ENCODE measurements around the gene GRHPR. TPM values are rescaled to one million over a fixed set of nuclear protein-coding genes. Genes with fewer than 3 reads are reported as not detected.

GRHPR gene
- total and polyA plus RNA-seq, 2 donors from 2014 or later = 101 to 257 TPM

GRCh38 chr9:37379835-37380234, 42.7 kb upstream of the GRHPR start:
- H3K9ac ChIP-seq (ENCODE audit: low read length in 3 of 3) = no peak overlapping the region
- FAIRE-seq = no peak
- H3K27ac ChIP-seq (ENCODE audit: low read depth in 2 of 2, low read length in 2 of 2) = no peak overlapping the region

GRCh38 chr9:37380570-37380969, 41.9 kb upstream of the GRHPR start:
- TF ChIP-seq CTCF (IDR thresholded peaks at IDR 0.05; ENCODE audit: borderline replicate concordance, extremely low read depth, insufficient read depth) = no peak
- Histone ChIP-seq H3K9ac (ENCODE audit: low read length in 3 of 3) (no peak overlapping the region), H3K27ac (ENCODE audit: low read depth in 2 of 2, low read length in 2 of 2) (no peak overlapping the region), H3K9me3 (ENCODE audit: control insufficient read depth in 2 of 3, insufficient read depth in 1 of 3, low read length in 3 of 3) (no peaks in the 10 kb centered on the region), H3K4me3 (ENCODE audit: low read length in 3 of 3) (no peak overlapping the region), H3K4me1 (ENCODE audit: control insufficient read depth in 2 of 3, insufficient read depth in 2 of 3, low read depth in 1 of 3, low read length in 3 of 3) (no peaks in the 10 kb centered on the region), H3K27me3 (ENCODE audit: control insufficient read depth, insufficient read depth, low read length) (no peaks in the 10 kb centered on the region), H3K36me3 (ENCODE audit: control insufficient read depth in 2 of 3, insufficient read depth in 3 of 3, low read length in 3 of 3) (no peaks in the 10 kb centered on the region)
- intact Hi-C loops (cut with DNase I) = loop anchor here (10.0 kb wide), 1 partner anchor 506 kb away; no protein-coding TSS in a partner anchor
- FAIRE-seq = no peak
- no peak for DNase-seq

More at GRCh38 chr9:37379835-37380234, 42.7 kb upstream of the GRHPR start:
- DNase-seq = no peak
- intact Hi-C loops (cut with DNase I) = loop anchor here (10.0 kb wide), 1 partner anchor 505 kb away; no protein-coding TSS in a partner anchor
- H3K4me1 ChIP-seq (ENCODE audit: control insufficient read depth in 2 of 3, insufficient read depth in 2 of 3, low read depth in 1 of 3, low read length in 3 of 3) = no peaks in the 10 kb centered on the region
- H3K36me3 ChIP-seq (ENCODE audit: control insufficient read depth in 2 of 3, insufficient read depth in 3 of 3, low read length in 3 of 3) = no peaks in the 10 kb centered on the region
- TF ChIP-seq CTCF (IDR thresholded peaks at IDR 0.05; ENCODE audit: borderline replicate concordance, extremely low read depth, insufficient read depth) = no peak
- no peak overlapping the region for H3K4me3 ChIP-seq (ENCODE audit: low read length in 3 of 3)
- no peaks in the 10 kb centered on the region for H3K27me3 ChIP-seq (ENCODE audit: control insufficient read depth, insufficient read depth, low read length)
- no peaks in the 10 kb centered on the region for H3K9me3 ChIP-seq (ENCODE audit: control insufficient read depth in 2 of 3, insufficient read depth in 1 of 3, low read length in 3 of 3)

- Histone ChIP-seq H3K9me3 (ENCODE audit: control insufficient read depth in 2 of 3, insufficient read depth in 1 of 3, low read length in 3 of 3) (no peaks in the 10 kb centered on the region), H3K27me3 (ENCODE audit: control insufficient read depth, insufficient read depth, low read length) (no peaks in the 10 kb centered on the region), H3K4me3 (ENCODE audit: low read length in 3 of 3) (no peak overlapping the region), H3K4me1 (ENCODE audit: control insufficient read depth in 2 of 3, insufficient read depth in 2 of 3, low read depth in 1 of 3, low read length in 3 of 3) (no peaks in the 10 kb centered on the region), H3K36me3 (ENCODE audit: control insufficient read depth in 2 of 3, insufficient read depth in 3 of 3, low read length in 3 of 3) (no peaks in the 10 kb centered on the region), H3K9ac (ENCODE audit: low read length in 3 of 3) (no peak overlapping the region), H3K27ac (ENCODE audit: low read depth in 2 of 2, low read length in 2 of 2) (no peak overlapping the region)
- no peak for TF ChIP-seq CTCF (IDR thresholded peaks at IDR 0.05; ENCODE audit: borderline replicate concordance, extremely low read depth, insufficient read depth)
- FAIRE-seq = no peak
- intact Hi-C loops (cut with DNase I) = loop anchor here (10.0 kb wide), 1 partner anchor 506 kb away; no protein-coding TSS in a partner anchor
- no peak for DNase-seq
These were observed 41.3 kb upstream of the GRHPR start for GRCh38 chr9:37381094-37381741.
